GM23338 (cell line): ENCODE results near the gene DAGLA.

Experiments used
- CREB1 ChIP-seq: fragments of 250-450 bp; sonication (Bioruptor Pico); IDR thresholded peaks from 2 replicates; pipeline ENCODE4 v1.5.0; 2020; ENCODE audit warnings: low read depth, mild to moderate bottlenecking, moderate library complexity
- EZH2 ChIP-seq: fragments of 200-600 bp; sonication (generic); IDR thresholded peaks from one replicate; pipeline ENCODE4 v1.8.0; 2017; ENCODE audit warnings: antibody characterized with exemption, mild to moderate bottlenecking, low read depth; ENCODE audit not compliant: unreplicated experiment
- EZH2phosphoT487 ChIP-seq: fragments of 200-600 bp; sonication (generic); IDR thresholded peaks from one replicate; pipeline ENCODE4 v1.8.1; 2018; ENCODE audit warnings: antibody characterized with exemption; ENCODE audit not compliant: unreplicated experiment
- JUNB ChIP-seq: IDR thresholded peaks from one replicate; pipeline ENCODE4 v1.6.1; 2016; ENCODE audit warnings: antibody characterized with exemption; ENCODE audit not compliant: unreplicated experiment
- NANOG ChIP-seq: IDR thresholded peaks from 2 replicates; pipeline ENCODE4 v1.6.1; 2016; ENCODE audit warnings: antibody characterized with exemption, borderline replicate concordance
- POLR2AphosphoS5 ChIP-seq: IDR thresholded peaks from 2 replicates; pipeline ENCODE4 v1.6.1; 2016; ENCODE audit warnings: antibody characterized with exemption, low read depth
- STAT1 ChIP-seq: IDR thresholded peaks from one replicate; pipeline ENCODE4 v1.6.1; 2016; ENCODE audit warnings: antibody characterized with exemption; ENCODE audit not compliant: unreplicated experiment
- ZNF114 ChIP-seq: fragments of 250-450 bp; sonication (Bioruptor Pico); IDR thresholded peaks from 2 replicates; pipeline ENCODE4 v1.5.0; 2020; ENCODE audit warnings: mild to moderate bottlenecking, moderate library complexity
- TF ChIP-seq, protein P1 (sequence below), 2 experiments: fragments of 200-600 bp in 1 of 2; sonication (generic) in 1 of 2; conservative IDR thresholded peaks; 2 replicates each; pipeline versions ENCODE4 v1.5.1 to v1.6.1; 2016 to 2017; ENCODE audit warnings: antibody characterized with exemption in 2 of 2, low read depth in 2 of 2, mild to moderate bottlenecking in 2 of 2, moderate library complexity in 1 of 2
- TF ChIP-seq, protein P2 (sequence below): IDR thresholded peaks from one replicate; pipeline ENCODE4 v1.6.1; 2018; ENCODE audit warnings: antibody characterized with exemption; ENCODE audit not compliant: unreplicated experiment
- TF ChIP-seq, protein P3 (sequence below): fragments of 250-450 bp; sonication (Bioruptor Pico); IDR thresholded peaks from 2 replicates; pipeline ENCODE4 v1.5.0; 2020; ENCODE audit warnings: mild to moderate bottlenecking, moderate library complexity
- TF ChIP-seq, protein P4 (sequence below): IDR thresholded peaks from 2 replicates; pipeline ENCODE4 v1.6.1; 2016; ENCODE audit warnings: antibody characterized with exemption

DNA sequence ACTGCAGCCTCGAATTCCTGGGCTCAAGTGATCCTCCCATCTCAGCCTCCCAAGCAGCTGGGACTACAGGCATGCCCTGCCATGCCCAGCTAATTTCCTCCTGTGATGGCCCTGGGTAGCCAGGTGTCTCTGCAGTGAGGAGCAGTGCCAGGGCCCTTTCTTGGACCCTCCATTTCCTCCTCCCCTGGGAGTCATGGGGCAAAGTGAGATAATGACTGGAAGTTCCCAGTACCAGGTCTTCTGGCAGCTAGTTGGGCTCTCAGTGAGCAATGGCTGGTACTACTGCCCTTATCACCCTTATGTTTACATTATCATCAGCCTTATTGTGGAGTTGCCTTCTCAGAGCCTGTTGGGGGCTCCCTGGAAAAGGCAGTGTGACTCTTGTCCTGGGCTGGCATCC lies 17.6 kb downstream of the DAGLA start:
- TF ChIP-seq POLR2AphosphoS5 (no peak), CREB1 (CRISPR knock-in tag) (no peak), EZH2 (no peak), EZH2phosphoT487 (no peak), STAT1 (no peak), NANOG (no peak), ZNF114 (no peak), JUNB (no peak)
- TF ChIP-seq, protein P1, sequence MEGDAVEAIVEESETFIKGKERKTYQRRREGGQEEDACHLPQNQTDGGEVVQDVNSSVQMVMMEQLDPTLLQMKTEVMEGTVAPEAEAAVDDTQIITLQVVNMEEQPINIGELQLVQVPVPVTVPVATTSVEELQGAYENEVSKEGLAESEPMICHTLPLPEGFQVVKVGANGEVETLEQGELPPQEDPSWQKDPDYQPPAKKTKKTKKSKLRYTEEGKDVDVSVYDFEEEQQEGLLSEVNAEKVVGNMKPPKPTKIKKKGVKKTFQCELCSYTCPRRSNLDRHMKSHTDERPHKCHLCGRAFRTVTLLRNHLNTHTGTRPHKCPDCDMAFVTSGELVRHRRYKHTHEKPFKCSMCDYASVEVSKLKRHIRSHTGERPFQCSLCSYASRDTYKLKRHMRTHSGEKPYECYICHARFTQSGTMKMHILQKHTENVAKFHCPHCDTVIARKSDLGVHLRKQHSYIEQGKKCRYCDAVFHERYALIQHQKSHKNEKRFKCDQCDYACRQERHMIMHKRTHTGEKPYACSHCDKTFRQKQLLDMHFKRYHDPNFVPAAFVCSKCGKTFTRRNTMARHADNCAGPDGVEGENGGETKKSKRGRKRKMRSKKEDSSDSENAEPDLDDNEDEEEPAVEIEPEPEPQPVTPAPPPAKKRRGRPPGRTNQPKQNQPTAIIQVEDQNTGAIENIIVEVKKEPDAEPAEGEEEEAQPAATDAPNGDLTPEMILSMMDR (conservative IDR thresholded peaks at IDR 0.05; ENCODE audit: low read depth in 2 of 2) = no peak
- TF ChIP-seq, protein P2, sequence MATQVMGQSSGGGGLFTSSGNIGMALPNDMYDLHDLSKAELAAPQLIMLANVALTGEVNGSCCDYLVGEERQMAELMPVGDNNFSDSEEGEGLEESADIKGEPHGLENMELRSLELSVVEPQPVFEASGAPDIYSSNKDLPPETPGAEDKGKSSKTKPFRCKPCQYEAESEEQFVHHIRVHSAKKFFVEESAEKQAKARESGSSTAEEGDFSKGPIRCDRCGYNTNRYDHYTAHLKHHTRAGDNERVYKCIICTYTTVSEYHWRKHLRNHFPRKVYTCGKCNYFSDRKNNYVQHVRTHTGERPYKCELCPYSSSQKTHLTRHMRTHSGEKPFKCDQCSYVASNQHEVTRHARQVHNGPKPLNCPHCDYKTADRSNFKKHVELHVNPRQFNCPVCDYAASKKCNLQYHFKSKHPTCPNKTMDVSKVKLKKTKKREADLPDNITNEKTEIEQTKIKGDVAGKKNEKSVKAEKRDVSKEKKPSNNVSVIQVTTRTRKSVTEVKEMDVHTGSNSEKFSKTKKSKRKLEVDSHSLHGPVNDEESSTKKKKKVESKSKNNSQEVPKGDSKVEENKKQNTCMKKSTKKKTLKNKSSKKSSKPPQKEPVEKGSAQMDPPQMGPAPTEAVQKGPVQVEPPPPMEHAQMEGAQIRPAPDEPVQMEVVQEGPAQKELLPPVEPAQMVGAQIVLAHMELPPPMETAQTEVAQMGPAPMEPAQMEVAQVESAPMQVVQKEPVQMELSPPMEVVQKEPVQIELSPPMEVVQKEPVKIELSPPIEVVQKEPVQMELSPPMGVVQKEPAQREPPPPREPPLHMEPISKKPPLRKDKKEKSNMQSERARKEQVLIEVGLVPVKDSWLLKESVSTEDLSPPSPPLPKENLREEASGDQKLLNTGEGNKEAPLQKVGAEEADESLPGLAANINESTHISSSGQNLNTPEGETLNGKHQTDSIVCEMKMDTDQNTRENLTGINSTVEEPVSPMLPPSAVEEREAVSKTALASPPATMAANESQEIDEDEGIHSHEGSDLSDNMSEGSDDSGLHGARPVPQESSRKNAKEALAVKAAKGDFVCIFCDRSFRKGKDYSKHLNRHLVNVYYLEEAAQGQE = no peak
- TF ChIP-seq, protein P3, sequence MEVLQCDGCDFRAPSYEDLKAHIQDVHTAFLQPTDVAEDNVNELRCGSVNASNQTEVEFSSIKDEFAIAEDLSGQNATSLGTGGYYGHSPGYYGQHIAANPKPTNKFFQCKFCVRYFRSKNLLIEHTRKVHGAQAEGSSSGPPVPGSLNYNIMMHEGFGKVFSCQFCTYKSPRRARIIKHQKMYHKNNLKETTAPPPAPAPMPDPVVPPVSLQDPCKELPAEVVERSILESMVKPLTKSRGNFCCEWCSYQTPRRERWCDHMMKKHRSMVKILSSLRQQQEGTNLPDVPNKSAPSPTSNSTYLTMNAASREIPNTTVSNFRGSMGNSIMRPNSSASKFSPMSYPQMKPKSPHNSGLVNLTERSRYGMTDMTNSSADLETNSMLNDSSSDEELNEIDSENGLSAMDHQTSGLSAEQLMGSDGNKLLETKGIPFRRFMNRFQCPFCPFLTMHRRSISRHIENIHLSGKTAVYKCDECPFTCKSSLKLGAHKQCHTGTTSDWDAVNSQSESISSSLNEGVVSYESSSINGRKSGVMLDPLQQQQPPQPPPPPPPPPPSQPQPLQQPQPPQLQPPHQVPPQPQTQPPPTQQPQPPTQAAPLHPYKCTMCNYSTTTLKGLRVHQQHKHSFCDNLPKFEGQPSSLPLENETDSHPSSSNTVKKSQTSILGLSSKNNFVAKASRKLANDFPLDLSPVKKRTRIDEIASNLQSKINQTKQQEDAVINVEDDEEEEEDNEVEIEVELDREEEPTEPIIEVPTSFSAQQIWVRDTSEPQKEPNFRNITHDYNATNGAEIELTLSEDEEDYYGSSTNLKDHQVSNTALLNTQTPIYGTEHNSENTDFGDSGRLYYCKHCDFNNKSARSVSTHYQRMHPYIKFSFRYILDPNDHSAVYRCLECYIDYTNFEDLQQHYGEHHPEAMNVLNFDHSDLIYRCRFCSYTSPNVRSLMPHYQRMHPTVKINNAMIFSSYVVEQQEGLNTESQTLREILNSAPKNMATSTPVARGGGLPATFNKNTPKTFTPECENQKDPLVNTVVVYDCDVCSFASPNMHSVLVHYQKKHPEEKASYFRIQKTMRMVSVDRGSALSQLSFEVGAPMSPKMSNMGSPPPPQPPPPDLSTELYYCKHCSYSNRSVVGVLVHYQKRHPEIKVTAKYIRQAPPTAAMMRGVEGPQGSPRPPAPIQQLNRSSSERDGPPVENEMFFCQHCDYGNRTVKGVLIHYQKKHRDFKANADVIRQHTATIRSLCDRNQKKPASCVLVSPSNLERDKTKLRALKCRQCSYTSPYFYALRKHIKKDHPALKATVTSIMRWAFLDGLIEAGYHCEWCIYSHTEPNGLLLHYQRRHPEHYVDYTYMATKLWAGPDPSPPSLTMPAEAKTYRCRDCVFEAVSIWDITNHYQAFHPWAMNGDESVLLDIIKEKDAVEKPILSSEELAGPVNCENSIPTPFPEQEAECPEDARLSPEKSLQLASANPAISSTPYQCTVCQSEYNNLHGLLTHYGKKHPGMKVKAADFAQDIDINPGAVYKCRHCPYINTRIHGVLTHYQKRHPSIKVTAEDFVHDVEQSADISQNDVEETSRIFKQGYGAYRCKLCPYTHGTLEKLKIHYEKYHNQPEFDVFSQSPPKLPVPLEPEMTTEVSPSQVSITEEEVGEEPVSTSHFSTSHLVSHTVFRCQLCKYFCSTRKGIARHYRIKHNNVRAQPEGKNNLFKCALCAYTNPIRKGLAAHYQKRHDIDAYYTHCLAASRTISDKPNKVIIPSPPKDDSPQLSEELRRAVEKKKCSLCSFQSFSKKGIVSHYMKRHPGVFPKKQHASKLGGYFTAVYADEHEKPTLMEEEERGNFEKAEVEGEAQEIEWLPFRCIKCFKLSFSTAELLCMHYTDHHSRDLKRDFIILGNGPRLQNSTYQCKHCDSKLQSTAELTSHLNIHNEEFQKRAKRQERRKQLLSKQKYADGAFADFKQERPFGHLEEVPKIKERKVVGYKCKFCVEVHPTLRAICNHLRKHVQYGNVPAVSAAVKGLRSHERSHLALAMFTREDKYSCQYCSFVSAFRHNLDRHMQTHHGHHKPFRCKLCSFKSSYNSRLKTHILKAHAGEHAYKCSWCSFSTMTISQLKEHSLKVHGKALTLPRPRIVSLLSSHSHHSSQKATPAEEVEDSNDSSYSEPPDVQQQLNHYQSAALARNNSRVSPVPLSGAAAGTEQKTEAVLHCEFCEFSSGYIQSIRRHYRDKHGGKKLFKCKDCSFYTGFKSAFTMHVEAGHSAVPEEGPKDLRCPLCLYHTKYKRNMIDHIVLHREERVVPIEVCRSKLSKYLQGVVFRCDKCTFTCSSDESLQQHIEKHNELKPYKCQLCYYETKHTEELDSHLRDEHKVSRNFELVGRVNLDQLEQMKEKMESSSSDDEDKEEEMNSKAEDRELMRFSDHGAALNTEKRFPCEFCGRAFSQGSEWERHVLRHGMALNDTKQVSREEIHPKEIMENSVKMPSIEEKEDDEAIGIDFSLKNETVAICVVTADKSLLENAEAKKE (CRISPR knock-in tag) = no peak
- TF ChIP-seq, protein P4, sequence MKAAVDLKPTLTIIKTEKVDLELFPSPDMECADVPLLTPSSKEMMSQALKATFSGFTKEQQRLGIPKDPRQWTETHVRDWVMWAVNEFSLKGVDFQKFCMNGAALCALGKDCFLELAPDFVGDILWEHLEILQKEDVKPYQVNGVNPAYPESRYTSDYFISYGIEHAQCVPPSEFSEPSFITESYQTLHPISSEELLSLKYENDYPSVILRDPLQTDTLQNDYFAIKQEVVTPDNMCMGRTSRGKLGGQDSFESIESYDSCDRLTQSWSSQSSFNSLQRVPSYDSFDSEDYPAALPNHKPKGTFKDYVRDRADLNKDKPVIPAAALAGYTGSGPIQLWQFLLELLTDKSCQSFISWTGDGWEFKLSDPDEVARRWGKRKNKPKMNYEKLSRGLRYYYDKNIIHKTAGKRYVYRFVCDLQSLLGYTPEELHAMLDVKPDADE = no peak
